Activated T-helper 1 cell treated with Interleukin-2 at 50 U/mL for 16 hours (primary cell): ENCODE results near the gene RAB43.

Experiments used
- DNase-seq: peaks from one replicate; pipeline ENCODE4 v3.0.0-alpha.2; 2020; ENCODE audit warnings: low read depth

RAB43 gene

DNA sequence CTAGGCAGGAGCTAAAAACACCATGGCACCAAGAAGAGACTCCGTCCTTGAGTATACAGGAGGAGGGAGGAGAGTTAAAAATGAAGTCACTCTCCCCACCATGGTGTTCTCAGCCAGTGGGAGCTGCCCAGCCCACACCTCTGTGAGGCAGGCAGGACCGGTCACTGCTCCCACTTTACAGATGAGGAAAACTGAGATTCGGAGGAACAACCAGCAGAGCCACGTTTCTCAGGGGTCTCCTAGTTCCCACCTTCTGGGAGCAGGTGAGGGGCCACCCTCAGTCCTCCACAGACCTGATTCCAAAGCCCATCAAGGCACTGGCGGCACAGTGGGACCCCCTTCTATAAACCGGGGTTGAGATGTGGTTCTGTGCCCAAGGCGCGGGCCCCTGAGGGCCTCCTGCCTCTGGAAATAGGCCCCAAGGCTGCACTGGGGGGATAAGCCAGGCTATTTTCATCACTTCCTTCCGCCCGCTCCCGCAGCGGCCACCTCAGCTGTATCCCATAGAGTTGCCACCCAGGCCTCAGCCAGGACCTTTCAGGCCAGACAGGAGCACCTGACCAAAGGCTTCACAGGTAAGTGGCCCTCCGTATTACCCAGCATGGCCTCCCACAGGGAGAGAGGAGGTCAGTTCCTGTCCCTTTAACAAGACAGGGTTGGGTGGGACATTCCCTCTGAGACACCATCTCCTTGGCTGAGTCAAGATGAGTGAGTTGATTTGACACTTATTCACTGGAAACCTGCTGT is 61.2 kb downstream of the RAB43 start, which contains the start of gene GP9:
TSS of gene GP9 (plus strand) at position 504 of the 747 bp plus-strand sequence. CDS start 961 bp downstream, outside the sequence.
- no peak for DNase-seq

DNA sequence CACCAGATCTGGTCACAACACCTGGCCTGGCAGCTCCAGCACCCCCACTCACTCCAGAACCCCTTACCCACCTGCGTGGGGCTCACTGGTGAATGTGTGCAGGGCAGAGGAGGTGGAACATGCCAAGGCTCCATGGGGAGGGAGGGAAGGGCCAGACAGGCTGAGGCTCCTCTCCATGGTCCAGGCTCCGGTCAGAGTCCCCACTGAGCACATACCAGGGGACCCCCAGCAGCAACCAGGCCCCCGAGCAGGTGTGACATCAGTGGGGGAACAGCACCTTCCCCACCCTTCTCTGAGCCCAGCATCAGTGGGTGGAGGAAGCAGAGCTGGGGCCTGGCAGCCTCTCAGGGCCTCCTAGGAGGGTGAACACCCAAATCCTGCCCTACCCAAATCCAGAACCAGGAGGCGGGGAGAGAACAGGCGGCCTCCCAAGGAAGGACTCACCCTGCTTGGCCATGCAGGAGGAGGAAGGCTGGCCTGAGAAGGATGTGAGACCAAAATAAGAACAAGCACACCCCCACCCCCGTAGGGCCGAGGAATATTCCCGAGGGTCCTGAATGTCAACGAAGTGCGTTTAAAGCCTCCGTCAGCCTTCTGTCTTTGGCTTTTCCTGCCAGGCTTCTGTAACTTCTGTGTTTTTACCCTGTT is 62.2 kb downstream of the RAB43 start:
- no peak for DNase-seq

DNA sequence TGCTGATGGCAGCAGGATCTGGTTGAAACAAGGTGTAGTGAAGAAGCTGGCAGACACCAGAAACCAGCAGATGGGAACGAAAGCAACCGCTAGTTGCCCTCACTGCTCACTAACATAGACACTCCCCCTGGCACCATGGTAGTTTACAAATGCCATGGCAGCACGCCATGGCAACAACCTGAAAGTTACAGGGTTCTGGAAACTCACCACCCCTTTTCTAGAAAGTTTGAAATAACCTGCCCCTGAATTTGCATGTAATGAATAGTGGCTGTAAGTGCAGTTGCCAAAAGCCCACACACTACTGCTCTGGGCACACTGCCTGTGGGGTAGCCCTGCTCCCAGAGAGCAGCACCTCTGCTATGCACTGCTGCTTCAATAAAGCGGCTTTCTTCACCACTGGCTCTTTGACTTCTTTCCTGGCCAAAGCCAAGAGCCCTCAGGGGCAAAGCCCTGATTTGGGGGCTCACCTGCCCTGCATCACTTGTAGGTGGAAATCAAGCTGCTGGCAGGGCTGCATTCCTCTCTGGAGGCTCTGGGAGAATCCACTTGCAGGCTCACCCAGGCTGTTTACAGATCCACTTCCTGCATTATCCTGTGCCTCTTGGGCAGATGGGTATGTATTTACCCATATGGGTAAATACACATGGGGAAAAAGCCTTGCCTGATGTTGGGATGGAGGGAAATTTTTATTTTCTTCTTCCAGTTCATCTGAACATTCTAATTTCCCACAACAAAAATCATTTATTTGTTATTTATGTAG is 63.0 kb downstream of the RAB43 start:
- no peak for DNase-seq

DNA sequence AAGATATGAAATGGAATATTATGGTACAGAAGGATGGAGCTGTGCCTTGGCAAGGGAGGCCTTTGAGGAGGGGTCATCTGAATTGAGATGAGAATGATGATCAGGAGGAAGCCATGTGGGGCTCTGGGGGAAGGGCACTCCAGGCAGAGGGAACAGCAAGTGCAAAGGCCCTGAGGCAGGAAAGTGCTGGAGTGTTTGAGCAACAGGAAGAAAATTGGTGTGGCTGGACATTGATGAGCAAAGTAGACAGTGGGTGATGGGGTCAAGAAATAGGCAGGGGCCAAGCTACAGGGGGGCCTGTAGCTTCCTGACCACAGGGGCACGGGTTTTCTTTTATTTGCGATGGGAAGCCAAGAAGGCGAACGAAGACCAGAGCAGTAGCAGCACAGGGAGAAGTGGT is 64.4 kb downstream of the RAB43 start:
- no peak for DNase-seq

DNA sequence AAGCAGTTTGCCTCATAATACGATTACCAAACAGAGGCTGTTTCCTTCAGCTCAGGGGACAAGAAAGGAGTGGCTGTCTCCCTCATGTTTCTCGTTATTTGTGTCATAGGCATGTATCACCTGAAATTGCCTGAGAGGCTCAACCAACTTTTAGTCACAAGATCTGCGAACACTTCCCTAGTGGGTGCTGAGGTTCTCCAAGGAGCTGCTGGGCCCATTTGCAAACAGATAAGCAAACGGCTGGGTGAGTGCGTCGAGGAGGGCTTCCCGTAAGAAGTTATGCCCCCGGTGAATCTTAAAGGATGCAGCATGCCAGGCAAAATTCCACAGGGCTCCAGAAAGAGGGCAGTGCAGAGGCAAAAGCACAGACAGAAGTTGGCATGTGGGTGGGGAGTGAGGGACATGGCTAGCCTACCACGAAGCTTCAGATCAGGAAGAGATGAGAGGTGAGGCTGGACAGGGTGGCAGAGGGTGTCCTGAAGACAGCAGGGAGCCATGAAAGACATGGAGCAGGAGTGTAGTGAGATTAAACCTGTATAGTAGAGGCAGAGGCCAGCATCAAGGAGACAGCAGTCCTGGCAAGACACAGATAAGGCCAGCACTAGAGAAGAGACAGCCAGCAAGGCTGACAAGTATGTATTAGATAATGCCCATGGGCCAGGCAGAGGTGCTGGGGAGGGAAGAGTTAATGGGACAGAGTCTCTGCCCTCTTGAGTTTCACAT is 65.0 kb downstream of the RAB43 start:
- DNase-seq, result no peak

DNA sequence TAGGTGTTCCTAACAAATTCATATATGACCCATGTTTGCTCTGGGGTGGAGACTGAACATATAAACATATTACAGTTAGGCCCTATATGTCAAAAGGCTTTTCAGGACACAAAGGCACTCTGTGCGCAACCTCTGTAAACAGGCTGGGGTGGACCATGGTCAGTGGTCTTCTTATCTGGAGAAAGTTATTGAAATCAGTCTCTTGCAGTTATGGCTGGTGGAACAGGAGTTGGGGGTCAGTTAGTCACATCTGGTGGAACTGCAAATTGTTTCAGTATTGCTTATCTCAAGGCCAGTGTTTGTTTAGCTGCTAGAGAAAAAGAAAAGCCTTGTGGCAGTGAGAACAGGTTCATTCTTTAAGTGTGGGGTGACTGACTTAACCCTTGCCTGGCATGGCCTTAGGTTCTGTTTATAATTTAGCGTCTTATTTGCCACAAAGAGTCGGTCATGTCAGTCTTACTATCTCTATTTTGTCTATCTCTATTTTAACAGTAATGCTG is 66.9 kb downstream of the RAB43 start:
- DNase-seq, result no peak

DNA sequence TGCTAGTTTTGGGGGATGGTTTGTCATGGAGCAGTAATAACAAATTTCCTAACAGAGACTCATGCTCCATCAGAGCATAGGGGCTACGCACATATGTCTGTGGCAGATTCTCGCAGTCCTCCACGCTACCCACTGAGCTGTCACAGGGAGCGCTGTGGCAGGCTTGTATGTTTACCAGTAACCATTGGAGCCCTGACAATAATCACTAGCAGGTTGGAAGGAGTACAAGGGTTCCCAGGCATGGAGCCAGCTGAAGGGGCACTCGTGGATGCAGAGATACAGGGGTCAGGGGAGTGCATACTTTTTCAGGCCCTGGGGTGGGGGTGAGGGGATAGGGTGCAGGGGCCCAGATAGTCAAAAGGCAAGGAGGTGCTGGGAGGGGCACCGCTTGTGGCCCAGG is 68.9 kb downstream of the RAB43 start:
- DNase-seq, result no peak

DNA sequence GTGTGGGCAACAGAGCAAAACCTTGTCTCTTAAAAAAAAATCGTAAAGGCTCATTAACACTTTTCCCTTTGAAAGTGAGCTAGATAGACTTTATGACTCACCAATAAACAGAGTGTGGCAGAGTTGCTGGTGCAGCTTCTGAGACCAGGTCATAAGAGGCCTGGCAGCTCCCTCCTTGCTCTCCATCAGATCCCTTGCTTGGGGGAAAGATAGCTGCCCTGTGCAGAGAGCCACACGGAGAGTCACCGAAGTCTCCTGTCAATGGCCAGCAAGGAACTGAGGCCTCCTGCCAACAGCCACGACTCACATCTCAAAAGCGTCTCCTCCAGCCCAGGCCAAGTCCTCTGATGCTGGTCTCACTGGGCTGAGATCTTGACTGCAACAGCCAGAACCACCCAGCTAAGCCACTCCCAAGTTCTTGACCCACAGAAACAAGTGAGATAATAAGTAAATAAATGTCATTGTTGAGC is 69.7 kb downstream of the RAB43 start:
- DNase-seq, result no peak

DNA sequence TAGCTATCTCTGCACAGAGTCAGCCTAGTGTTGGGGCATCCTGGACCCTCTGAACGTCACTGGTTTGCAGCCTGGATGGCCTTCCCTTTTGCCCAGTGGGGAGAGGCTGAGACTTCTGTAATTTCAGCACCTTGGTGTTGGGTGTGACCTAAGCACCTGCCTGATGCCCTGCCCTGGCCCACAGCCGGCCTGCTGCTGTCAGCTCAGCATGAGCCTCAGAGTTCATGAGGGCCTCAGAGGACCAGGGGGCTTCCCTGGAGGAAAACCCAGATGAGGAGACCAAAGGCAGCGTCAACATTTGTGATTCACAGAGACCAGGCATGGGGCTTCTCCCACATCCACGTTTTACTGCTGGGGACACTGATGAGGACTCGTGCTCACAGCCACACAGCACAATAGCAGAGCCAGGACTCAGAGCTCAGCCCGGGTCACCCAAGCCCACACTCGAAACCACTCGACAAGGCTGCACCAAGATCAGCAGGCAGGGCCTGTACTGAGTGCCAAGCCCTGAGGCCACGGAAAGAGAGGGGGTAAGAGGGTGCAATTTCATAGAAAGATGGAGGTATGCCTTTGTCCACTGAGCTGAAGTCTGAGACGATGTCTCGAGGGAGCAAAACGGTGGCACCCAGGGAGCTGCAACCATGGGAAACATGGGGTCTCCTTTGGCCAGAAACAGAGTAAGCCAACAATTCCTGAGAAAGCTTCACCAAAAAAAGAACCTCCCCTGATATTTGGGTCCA is 70.9 kb downstream of the RAB43 start:
- DNase-seq, result no peak

DNA sequence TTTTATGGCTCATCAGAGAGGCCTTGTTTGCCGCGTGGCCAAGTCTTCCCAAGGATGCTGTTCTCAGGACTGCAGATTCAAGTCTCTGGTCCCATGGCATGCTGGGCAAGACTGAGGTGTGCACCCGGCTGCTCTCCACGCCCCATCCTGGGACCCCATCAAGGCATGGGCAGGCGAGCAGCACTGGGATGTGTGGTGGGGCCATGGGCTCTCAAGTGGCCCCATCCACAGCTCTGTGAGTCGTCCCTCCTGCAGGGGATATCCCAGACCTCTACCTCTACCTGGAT is 74.1 kb downstream of the RAB43 start:
- DNase-seq, result no peak

DNA sequence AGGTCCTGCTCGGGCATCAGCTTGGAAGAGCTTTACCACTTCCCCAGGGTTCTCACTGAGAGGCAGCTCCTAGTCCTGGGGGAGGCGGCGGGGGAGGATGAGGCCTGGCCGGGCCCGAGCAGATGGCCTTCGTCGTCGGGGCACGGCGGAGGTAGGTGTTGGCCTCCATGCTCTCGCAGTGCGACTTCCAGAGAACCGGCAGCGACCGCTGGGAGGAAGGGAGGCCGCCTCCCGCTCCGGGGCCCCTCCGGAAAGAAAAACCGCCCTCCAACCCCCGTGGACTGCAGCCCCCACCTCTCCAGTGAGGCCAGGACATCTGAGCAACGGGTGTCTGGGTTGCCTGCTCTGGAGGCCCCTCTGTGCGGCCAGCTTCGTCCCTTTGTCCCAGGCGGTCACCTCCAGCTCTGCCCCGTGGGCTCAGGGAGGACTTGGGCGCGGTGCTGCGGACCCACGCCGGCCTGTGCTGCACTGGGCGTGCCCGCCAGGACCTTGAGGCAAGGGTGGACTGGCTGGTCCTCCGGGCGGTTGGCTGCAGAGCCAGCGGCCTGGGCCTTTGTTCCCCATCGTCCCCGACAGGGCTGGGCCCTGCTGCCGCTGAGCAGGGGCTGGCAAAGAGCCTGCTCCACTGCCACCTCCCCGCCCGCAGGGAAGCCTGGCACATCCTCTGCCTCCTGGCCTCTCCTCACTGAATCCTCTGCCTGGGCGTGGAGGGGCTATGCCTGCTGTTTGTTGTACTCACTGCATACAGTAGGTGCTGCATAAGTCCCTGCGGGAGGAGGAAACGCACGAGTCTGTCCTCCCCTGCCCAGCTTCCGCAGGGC is 74.7 kb downstream of the RAB43 start:
- no peak for DNase-seq

DNA sequence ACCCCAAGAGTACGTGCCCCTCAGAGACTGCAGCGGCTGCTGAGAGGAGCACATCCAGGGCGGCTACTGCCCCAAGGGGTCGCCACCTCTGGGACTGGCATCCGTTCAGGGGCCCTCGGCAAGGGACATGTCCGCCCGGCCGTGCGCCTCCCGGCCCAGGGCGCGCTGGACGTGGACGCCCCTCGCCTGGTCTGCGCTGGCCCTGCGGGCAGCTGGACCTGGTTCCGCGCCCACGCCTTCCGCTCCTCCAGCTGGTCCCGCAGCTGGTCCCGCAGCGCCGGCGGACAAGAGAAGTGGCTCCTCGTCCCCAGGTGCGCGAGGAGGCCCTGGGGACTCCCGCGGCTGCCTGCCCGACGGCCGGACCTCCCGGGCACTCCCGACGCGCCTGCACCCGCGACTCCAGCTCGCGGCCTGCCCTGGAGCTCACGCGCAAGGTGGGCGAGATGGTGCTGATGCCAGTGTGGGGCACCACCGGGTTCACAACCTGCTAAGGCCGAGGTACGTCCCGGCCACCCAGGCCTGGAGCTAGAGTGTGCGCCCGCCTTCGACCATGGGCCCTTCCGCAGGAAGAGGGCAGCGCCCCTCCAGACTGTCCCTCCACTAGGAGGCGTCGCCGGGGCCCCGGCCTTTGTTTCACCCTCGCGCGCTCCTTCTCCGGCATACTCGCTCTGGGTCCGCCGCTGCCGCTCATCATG is 75.4 kb downstream of the RAB43 start:
- peak; percentile 21 for DNase-seq

DNA sequence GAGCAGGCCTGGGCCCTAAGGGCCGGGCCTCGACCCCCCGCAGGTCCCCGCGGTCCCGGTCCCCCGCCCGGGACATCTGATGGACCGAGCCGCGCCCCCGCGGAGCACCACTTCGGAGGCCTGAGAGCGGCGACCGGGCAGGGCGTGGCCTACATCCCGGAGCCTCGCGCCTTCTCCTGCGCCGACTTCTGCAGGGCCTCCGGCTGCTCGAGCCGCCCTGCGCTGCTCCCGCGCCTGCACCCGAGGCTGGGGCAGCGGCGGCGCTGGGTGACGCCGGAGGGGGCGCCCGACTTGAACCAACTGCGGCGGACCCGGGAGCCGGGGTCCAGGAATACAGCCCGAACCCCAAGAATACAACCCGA is 75.9 kb downstream of the RAB43 start:
- DNase-seq, result peak; percentile 22

DNA sequence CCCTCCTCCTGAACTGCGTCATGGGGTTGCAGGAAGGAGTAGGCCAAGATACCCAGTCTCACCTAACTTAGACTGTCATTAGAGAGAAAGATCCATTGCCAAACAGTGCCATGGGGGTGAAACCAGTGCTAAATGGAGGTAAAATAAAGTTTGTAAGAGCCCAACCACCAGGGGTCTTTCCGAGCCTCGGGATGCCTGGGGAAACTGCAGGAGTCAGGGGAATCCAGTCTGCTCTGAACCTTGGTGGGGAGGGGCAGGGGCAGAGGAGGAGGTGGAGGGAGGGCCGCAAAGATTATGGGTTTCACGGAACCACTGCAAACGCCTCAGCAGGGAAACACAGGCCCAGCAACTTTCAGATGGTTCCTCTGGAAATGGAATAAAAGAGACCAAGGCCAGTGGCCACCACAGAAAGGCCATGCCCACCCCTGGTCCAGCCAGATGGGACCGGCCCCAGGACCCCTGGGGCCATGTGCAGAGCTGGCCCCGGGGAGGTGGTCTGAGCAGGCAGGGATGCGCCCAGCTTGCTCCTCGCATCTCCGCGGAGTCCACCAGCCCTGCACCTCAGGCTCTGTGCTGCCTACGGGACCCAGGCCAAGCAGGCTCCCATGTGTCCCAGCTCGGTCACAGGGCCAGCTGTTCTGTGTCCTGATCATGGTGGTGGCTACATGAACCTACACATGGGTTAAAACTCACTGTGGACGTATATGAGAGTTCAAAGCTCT is 80.9 kb downstream of the RAB43 start:
- no peak for DNase-seq

DNA sequence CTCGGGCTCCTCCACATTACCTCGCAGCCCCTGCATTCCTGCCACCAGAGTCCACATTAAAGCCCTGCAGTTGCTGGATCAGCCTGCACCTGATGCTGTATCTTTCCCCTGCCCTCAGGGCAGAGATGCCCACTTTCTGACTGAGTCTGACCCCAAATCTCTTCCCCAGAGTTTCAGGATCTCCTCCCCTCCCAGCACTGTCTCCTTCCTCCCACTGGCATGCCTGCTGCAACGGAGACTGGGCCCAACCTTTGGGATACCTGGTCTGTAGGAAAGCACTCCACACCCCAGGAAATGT is 81.6 kb downstream of the RAB43 start:
- no peak for DNase-seq

DNA sequence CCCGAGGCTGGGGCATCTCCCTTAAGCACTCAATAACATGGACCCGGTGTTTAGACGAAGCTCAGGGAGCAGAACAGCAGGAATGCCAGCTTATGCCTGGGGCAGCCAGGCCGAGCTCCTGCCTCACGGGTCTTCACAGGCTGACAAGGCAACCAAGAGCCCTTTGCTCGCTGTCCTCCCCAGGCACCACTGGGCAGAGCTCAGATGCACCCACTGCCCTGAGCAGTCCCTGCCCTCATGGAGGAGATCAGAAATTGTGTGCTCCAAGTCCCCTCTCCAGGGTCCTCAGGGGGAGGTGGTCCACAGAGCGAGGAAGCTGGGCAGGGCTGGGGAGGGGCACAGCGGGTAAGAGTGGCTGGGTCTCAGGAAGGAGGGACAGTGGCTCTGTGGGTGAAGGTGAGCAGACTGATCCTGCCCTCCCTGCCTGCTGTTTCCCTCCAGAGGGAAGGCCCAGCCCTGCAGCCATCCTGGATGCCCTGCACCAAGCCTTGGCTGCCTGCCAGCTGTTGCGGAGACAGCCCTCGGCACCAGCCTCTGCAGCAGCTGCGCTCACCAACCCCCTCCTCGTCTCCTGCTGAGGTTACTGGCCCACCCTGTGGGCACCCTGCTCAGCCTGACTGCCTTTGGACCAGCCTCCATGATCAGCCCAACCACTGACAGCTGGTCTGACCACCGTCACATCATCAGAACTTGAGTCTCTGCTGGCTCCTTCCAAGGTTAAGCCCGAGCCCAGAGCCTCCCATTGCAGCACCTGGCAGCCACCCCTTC is 82.1 kb downstream of the RAB43 start:
- no peak for DNase-seq

DNA sequence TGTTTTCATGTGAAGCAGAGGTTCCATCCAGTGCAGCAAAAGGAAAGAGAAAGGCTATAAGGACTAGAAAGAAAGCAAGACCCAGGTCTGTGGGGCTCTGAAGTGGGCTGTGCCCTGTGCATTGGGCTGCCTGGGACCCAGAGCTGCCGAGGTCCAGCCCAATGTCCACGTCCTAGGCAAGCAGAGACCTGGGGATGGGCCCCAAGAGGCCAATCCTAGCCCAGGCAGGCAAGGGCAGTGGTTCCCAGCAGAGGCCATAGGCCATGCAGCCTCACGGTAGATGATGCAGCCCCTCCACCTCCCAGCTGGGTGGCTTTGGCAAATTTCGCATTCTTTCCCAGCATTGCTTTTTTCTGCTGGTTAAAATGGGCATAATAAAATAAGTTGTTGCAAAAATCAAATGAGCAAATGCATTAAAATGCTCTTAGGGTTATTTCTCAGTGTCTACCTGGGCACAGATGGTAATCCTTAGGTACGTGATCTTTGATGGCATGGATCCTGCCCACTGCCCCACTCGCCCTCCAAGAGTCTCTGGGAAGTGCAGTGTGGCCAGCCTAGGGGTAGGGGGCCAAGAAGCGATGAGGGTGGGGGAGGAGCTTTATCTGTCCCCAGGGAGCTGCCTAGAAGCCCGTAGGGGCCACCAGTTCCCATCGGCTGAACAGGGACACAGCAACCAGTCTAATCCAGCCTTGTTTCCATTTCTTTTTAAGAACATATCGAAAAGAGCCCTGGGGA is 83.3 kb downstream of the RAB43 start:
- no peak for DNase-seq
